Dendritic cell treated with granulocyte-macrophage colony-stimulating factor and Interleukin-4, amounts not matched to agents 40 ng/mL and 50 ng/mL, for 4 days (primary cell): ENCODE data around the gene DNAJB13.
"Not testable (repeated sequence)": the region's sequence is repeated elsewhere in the genome, so short reads cannot be mapped to it uniquely, and the experiment has no call there.

Source experiments
- H3K27ac Mint-ChIP-seq: one replicate; pipeline ENCODE4 v1.8.0; 2022; ENCODE audit warnings: mild to moderate bottlenecking, mixed read lengths
- H3K27me3 Mint-ChIP-seq: one replicate; pipeline ENCODE4 v1.8.0; 2022; ENCODE audit warnings: mild to moderate bottlenecking, mixed read lengths
- H3K36me3 Mint-ChIP-seq: one replicate; pipeline ENCODE4 v1.8.0; 2022; ENCODE audit warnings: low read depth, mixed read lengths
- H3K4me1 Mint-ChIP-seq: one replicate; pipeline ENCODE4 v1.8.0; 2022; ENCODE audit warnings: low read depth, mixed read lengths
- H3K4me3 Mint-ChIP-seq: one replicate; pipeline ENCODE4 v1.8.0; 2022; ENCODE audit warnings: mild to moderate bottlenecking, moderate library complexity, mixed read lengths
- H3K9me3 Mint-ChIP-seq: one replicate; pipeline ENCODE4 v1.8.0; 2022; ENCODE audit warnings: mixed read lengths
- intact Hi-C: fragments of 100-400 bp; cut with micrococcal nuclease; formaldehyde crosslinking; loops from one replicate; pipeline ENCODE4 v1.15.0; 2022

DNAJB13 gene

GRCh38 chr11:73950869-73951710 is at the start of gene DNAJB13:
DNAJB13 (plus strand) TSS chr11:73951026; CDS start chr11:73951070, 44 bp downstream.
- Mint-ChIP-seq H3K36me3 (no peaks in the 10 kb centered on the region), H3K9me3 (no peaks in the 10 kb centered on the region), H3K27ac (no peak within 1 kb of the TSS), H3K4me3 (no peak within 1 kb of the TSS), H3K27me3 (peaks cover 3% of the 10 kb centered on the region), H3K4me1 (peaks cover 2% of the 10 kb centered on the region)
- intact Hi-C loops: no loop called here

- Mint-ChIP-seq H3K27me3 (no peaks in the 10 kb centered on the region), H3K4me1 (peaks cover 4% of the 10 kb centered on the region), H3K9me3 (no peaks in the 10 kb centered on the region), H3K4me3 (no peak overlapping the region), H3K27ac (no peak overlapping the region), H3K36me3 (peaks cover 60% of the 10 kb centered on the region)
- intact Hi-C loops: no loop called here
These were observed 48.5 kb upstream of the DNAJB13 start for GRCh38 chr11:73902303-73902702.

GRCh38 chr11:73907191-73907590 is 43.6 kb upstream of the DNAJB13 start:
- no peak overlapping the region for H3K27ac Mint-ChIP-seq
- intact Hi-C loops: no loop called here
- H3K9me3 Mint-ChIP-seq: no peaks in the 10 kb centered on the region
- H3K4me1 Mint-ChIP-seq: peaks cover 10% of the 10 kb centered on the region
- no peak overlapping the region for H3K4me3 Mint-ChIP-seq
- H3K36me3 Mint-ChIP-seq: peaks cover 57% of the 10 kb centered on the region
- H3K27me3 Mint-ChIP-seq: no peaks in the 10 kb centered on the region

- intact Hi-C loops: no loop called here
- Mint-ChIP-seq H3K36me3 (peaks cover 82% of the 10 kb centered on the region), H3K9me3 (no peaks in the 10 kb centered on the region), H3K27ac (no peak overlapping the region), H3K4me3 (no peak overlapping the region), H3K4me1 (peaks cover 17% of the 10 kb centered on the region), H3K27me3 (no peaks in the 10 kb centered on the region)
These were observed 38.8 kb upstream of the DNAJB13 start for GRCh38 chr11:73912026-73912425.

GRCh38 chr11:73913472-73913871 is 37.4 kb upstream of the DNAJB13 start:
- no peak overlapping the region for H3K4me3 Mint-ChIP-seq
- no peak overlapping the region for H3K27ac Mint-ChIP-seq
- H3K27me3 Mint-ChIP-seq: no peaks in the 10 kb centered on the region
- no peaks in the 10 kb centered on the region for H3K9me3 Mint-ChIP-seq
- H3K36me3 Mint-ChIP-seq: peaks cover 87% of the 10 kb centered on the region
- peaks cover 19% of the 10 kb centered on the region for H3K4me1 Mint-ChIP-seq
- intact Hi-C loops: no loop called here

- intact Hi-C loops: no loop called here
- Mint-ChIP-seq H3K4me3 (no peak overlapping the region), H3K9me3 (no peaks in the 10 kb centered on the region), H3K4me1 (peaks cover 19% of the 10 kb centered on the region), H3K27ac (no peak overlapping the region), H3K27me3 (no peaks in the 10 kb centered on the region), H3K36me3 (peaks cover 91% of the 10 kb centered on the region)
These were observed 36.5 kb upstream of the DNAJB13 start for GRCh38 chr11:73914284-73914683.

- Mint-ChIP-seq H3K4me1 (peaks cover 19% of the 10 kb centered on the region), H3K4me3 (no peak overlapping the region), H3K27me3 (no peaks in the 10 kb centered on the region), H3K9me3 (no peaks in the 10 kb centered on the region), H3K27ac (no peak overlapping the region), H3K36me3 (peaks cover 87% of the 10 kb centered on the region)
- intact Hi-C loops: no loop called here
These were observed 34.4 kb upstream of the DNAJB13 start for GRCh38 chr11:73916435-73916834.

- H3K27me3 Mint-ChIP-seq: no peaks in the 10 kb centered on the region
- intact Hi-C loops: no loop called here
- H3K4me1 Mint-ChIP-seq: peaks cover 12% of the 10 kb centered on the region
- H3K27ac Mint-ChIP-seq: no peak overlapping the region
- no peaks in the 10 kb centered on the region for H3K9me3 Mint-ChIP-seq
- no peak overlapping the region for H3K4me3 Mint-ChIP-seq
- H3K36me3 Mint-ChIP-seq: peaks cover 79% of the 10 kb centered on the region
These were observed 29.6 kb upstream of the DNAJB13 start for GRCh38 chr11:73921180-73921579.

GRCh38 chr11:73929388-73929787 is 21.4 kb upstream of the DNAJB13 start:
- H3K9me3 Mint-ChIP-seq: no peaks in the 10 kb centered on the region
- intact Hi-C loops: no loop called here
- H3K4me1 Mint-ChIP-seq: no peaks in the 10 kb centered on the region
- H3K27ac Mint-ChIP-seq: no peak overlapping the region
- peaks cover 89% of the 10 kb centered on the region for H3K36me3 Mint-ChIP-seq
- no peaks in the 10 kb centered on the region for H3K27me3 Mint-ChIP-seq
- H3K4me3 Mint-ChIP-seq: no peak overlapping the region

- intact Hi-C loops: no loop called here
- Mint-ChIP-seq H3K4me1 (no peaks in the 10 kb centered on the region), H3K36me3 (peaks cover 77% of the 10 kb centered on the region), H3K27ac (no peak overlapping the region), H3K27me3 (no peaks in the 10 kb centered on the region), H3K4me3 (no peak overlapping the region), H3K9me3 (no peaks in the 10 kb centered on the region)
These were observed 19.7 kb upstream of the DNAJB13 start for GRCh38 chr11:73931039-73931645.

GRCh38 chr11:73931951-73932350 is 18.9 kb upstream of the DNAJB13 start:
- H3K4me1 Mint-ChIP-seq: no peaks in the 10 kb centered on the region
- no peak overlapping the region for H3K4me3 Mint-ChIP-seq
- intact Hi-C loops: no loop called here
- H3K27me3 Mint-ChIP-seq: no peaks in the 10 kb centered on the region
- no peaks in the 10 kb centered on the region for H3K9me3 Mint-ChIP-seq
- H3K36me3 Mint-ChIP-seq: peaks cover 72% of the 10 kb centered on the region
- no peak overlapping the region for H3K27ac Mint-ChIP-seq

GRCh38 chr11:73932781-73933180 is 18.0 kb upstream of the DNAJB13 start:
- intact Hi-C loops: no loop called here
- Mint-ChIP-seq H3K27me3 (no peaks in the 10 kb centered on the region), H3K36me3 (peaks cover 70% of the 10 kb centered on the region), H3K9me3 (no peaks in the 10 kb centered on the region), H3K4me3 (no peak overlapping the region), H3K27ac (no peak overlapping the region), H3K4me1 (no peaks in the 10 kb centered on the region)

- Mint-ChIP-seq H3K36me3 (peaks cover 41% of the 10 kb centered on the region), H3K9me3 (peaks cover 15% of the 10 kb centered on the region)
- intact Hi-C loops, H3K27me3 Mint-ChIP-seq, H3K27ac Mint-ChIP-seq, H3K4me3 Mint-ChIP-seq, H3K4me1 Mint-ChIP-seq: not testable (repeated sequence)
These were observed 14.8 kb upstream of the DNAJB13 start for GRCh38 chr11:73936047-73936446.

- Mint-ChIP-seq H3K27ac (no peak overlapping the region), H3K36me3 (peaks cover 22% of the 10 kb centered on the region), H3K4me1 (no peaks in the 10 kb centered on the region), H3K4me3 (no peak overlapping the region), H3K27me3 (no peaks in the 10 kb centered on the region), H3K9me3 (peaks cover 26% of the 10 kb centered on the region)
- intact Hi-C loops: no loop called here
These were observed 11.7 kb upstream of the DNAJB13 start for GRCh38 chr11:73939096-73939495.
